H9 (cell line): Measurements from ENCODE around the gene DLST. TPM values are rescaled to one million over a fixed set of nuclear protein-coding genes. Genes with fewer than 3 reads are reported as not detected.

Source experiments
- DNase-seq: peaks from one replicate; pipeline ENCODE4 v3.0.0-alpha.2; 2017
- H2AFZ ChIP-seq: one replicate; pipeline ENCODE4 v1.6.1; 2013; ENCODE audit warnings: mild to moderate bottlenecking, low read length, control low read depth, moderate library complexity
- H2AK5ac ChIP-seq: 2 replicates; pipeline ENCODE4 v1.6.1; 2013; ENCODE audit warnings: low read length, control low read depth, mixed read lengths; ENCODE audit not compliant: insufficient read length
- H2BK120ac ChIP-seq: one replicate; pipeline ENCODE4 v1.6.1; 2013; ENCODE audit warnings: low read depth, mild to moderate bottlenecking, low read length, control low read depth, inconsistent platforms; ENCODE audit not compliant: poor library complexity, severe bottlenecking
- H2BK12ac ChIP-seq: 2 replicates; pipeline ENCODE4 v1.6.1; 2013; ENCODE audit warnings: low read length, control low read depth, mixed read lengths, low read depth; ENCODE audit not compliant: insufficient read length
- H2BK15ac ChIP-seq: 2 replicates; pipeline ENCODE4 v1.6.1; 2013; ENCODE audit warnings: low read depth, low read length, control low read depth
- H2BK20ac ChIP-seq: one replicate; pipeline ENCODE4 v1.6.1; 2013; ENCODE audit warnings: low read depth, mild to moderate bottlenecking, low read length, control low read depth, inconsistent platforms; ENCODE audit not compliant: poor library complexity, severe bottlenecking
- H2BK5ac ChIP-seq: 2 replicates; pipeline ENCODE4 v1.6.1; 2013; ENCODE audit warnings: low read length, control low read depth, mixed read lengths; ENCODE audit not compliant: insufficient read length
- H3K14ac ChIP-seq: 2 replicates; pipeline ENCODE4 v1.6.1; 2013; ENCODE audit warnings: low read length, control low read depth; ENCODE audit not compliant: insufficient read depth
- H3K18ac ChIP-seq: 2 replicates; pipeline ENCODE4 v1.6.1; 2013; ENCODE audit warnings: low read depth, mild to moderate bottlenecking, mixed read lengths, low read length, control low read depth; ENCODE audit not compliant: insufficient read length
- H3K23ac ChIP-seq: 2 replicates; pipeline ENCODE4 v1.6.1; 2013; ENCODE audit warnings: low read length, control low read depth, mixed read lengths, low read depth; ENCODE audit not compliant: insufficient read length
- H3K23me2 ChIP-seq: 2 replicates; pipeline ENCODE4 v1.6.1; 2013; ENCODE audit warnings: low read depth, mild to moderate bottlenecking, mixed read lengths, low read length, control low read depth; ENCODE audit not compliant: insufficient read length, poor library complexity, severe bottlenecking
- H3K27ac ChIP-seq: 2 replicates; pipeline ENCODE4 v1.5.1; 2013; ENCODE audit warnings: low read length, control low read depth, mixed read lengths, low read depth; ENCODE audit not compliant: insufficient read length
- H3K27me3 ChIP-seq: 2 replicates; pipeline ENCODE4 v1.6.1; 2013; ENCODE audit warnings: low read length, control low read depth, inconsistent platforms; ENCODE audit not compliant: insufficient read depth
- H3K4ac ChIP-seq: 2 replicates; pipeline ENCODE4 v1.6.1; 2013; ENCODE audit warnings: low read depth, mild to moderate bottlenecking, control low read depth, inconsistent platforms, low read length, moderate library complexity
- H3K4me1 ChIP-seq: 2 replicates; pipeline ENCODE4 v1.6.1; 2013; ENCODE audit warnings: low read length, control low read depth, inconsistent platforms; ENCODE audit not compliant: insufficient read depth
- H3K4me2 ChIP-seq: 2 replicates; pipeline ENCODE4 v1.6.1; 2013; ENCODE audit warnings: low read length, control low read depth, mixed read lengths; ENCODE audit not compliant: insufficient read length, insufficient read depth
- H3K56ac ChIP-seq: 2 replicates; pipeline ENCODE4 v1.6.1; 2013; ENCODE audit warnings: low read depth, mild to moderate bottlenecking, mixed read lengths, low read length, control low read depth; ENCODE audit not compliant: insufficient read length
- H3K79me1 ChIP-seq: 2 replicates; pipeline ENCODE4 v1.6.1; 2013; ENCODE audit warnings: low read depth, mild to moderate bottlenecking, moderate library complexity, low read length, control low read depth, inconsistent platforms; ENCODE audit not compliant: insufficient read depth, poor library complexity, severe bottlenecking
- H3K79me2 ChIP-seq: 2 replicates; pipeline ENCODE4 v1.6.1; 2013; ENCODE audit warnings: low read length, control low read depth, inconsistent platforms; ENCODE audit not compliant: insufficient read depth
- H3K9ac ChIP-seq: 2 replicates; pipeline ENCODE4 v1.6.1; 2013; ENCODE audit warnings: low read length, control low read depth, mixed read lengths; ENCODE audit not compliant: insufficient read length; ENCODE audit errors: extremely low read depth
- H3K9me3 ChIP-seq: one replicate; pipeline ENCODE4 v1.6.1; 2013; ENCODE audit warnings: low read depth, low read length, inconsistent platforms; ENCODE audit not compliant: control insufficient read depth
- H3T11ph ChIP-seq: one replicate; pipeline ENCODE4 v1.6.1; 2013; ENCODE audit warnings: mild to moderate bottlenecking, low read length, control low read depth, inconsistent platforms
- H4K20me1 ChIP-seq: one replicate; pipeline ENCODE4 v1.6.1; 2013; ENCODE audit not compliant: control insufficient read depth, insufficient read length, insufficient read depth
- H4K5ac ChIP-seq: 2 replicates; pipeline ENCODE4 v1.6.1; 2013; ENCODE audit warnings: low read depth, mild to moderate bottlenecking, mixed read lengths, low read length, control low read depth; ENCODE audit not compliant: insufficient read length
- H4K8ac ChIP-seq: replicated peaks from 2 replicates; pipeline ENCODE4 v1.6.1; 2013; ENCODE audit warnings: low read length, control low read depth, mixed read lengths, low read depth; ENCODE audit not compliant: insufficient read length
- H4K91ac ChIP-seq: 2 replicates; pipeline ENCODE4 v1.6.1; 2013; ENCODE audit warnings: low read depth, mild to moderate bottlenecking, moderate library complexity, mixed read lengths, low read length, control low read depth; ENCODE audit not compliant: insufficient read length
- H3K27ac Mint-ChIP-seq, 3 experiments: 2 replicates in 2 of 3; 3 replicates in 1 of 3; pipeline ENCODE4 v1.8.0; 2020 to 2021; ENCODE audit warnings: mixed read lengths in 3 of 3, mild to moderate bottlenecking in 1 of 3, moderate library complexity in 1 of 3
- H3K27me3 Mint-ChIP-seq: 2 replicates; pipeline ENCODE4 v1.8.0; 2021; ENCODE audit warnings: low read depth, mild to moderate bottlenecking, moderate library complexity, mixed read lengths
- H3K36me3 Mint-ChIP-seq, 3 experiments: 2 replicates in 2 of 3; 3 replicates in 1 of 3; pipeline ENCODE4 v1.8.0; 2020 to 2021; ENCODE audit warnings: low read depth in 3 of 3, mixed read lengths in 3 of 3; ENCODE audit not compliant: insufficient read depth in 1 of 3
- H3K4me1 Mint-ChIP-seq, 2 experiments: 2 replicates each; pipeline ENCODE4 v1.8.0; 2020; ENCODE audit warnings: mixed read lengths in 2 of 2
- H3K4me3 Mint-ChIP-seq, 2 experiments: 2 replicates in 1 of 2; 3 replicates in 1 of 2; pipeline ENCODE4 v1.8.0; 2020 to 2021; ENCODE audit warnings: mild to moderate bottlenecking in 2 of 2, mixed read lengths in 2 of 2, moderate library complexity in 1 of 2
- H3K9me3 Mint-ChIP-seq, 2 experiments: 2 replicates in 1 of 2; 3 replicates in 1 of 2; pipeline ENCODE4 v1.8.0; 2020; ENCODE audit warnings: mild to moderate bottlenecking in 2 of 2, mixed read lengths in 2 of 2, moderate library complexity in 1 of 2
- CTCF ChIP-seq: fragments of 200-600 bp; sonication (generic); conservative IDR thresholded peaks from 3 replicates; pipeline ENCODE4 v1.8.0; 2021; ENCODE audit warnings: antibody characterized with exemption, mild to moderate bottlenecking
- WGBS: extraction: QIAGEN DNeasy Blood & Tissue Kit; methylation state at CpG from one replicate; pipeline ENCODE4 v1.1.7; 2013; ENCODE audit warnings: missing lambda C conversion rate, low lambda C conversion rate, mixed read lengths; ENCODE audit not compliant: insufficient read length; ENCODE audit errors: extremely low coverage; 5-methylcytosine and 5-hydroxymethylcytosine counted together
- total RNA-seq: library from RNA; stranded (reverse); gene quantifications from 2 replicates; pipeline ENCODE4 v1.2.1, GENCODE V29; 2021

The DLST gene
- total RNA-seq, 1 experiment from 2014 or later, result 116 TPM

GRCh38 chr14:74841230-74842207, 40.2 kb upstream of the DLST start:
- H3K4me3 Mint-ChIP-seq, result no peak overlapping the region

More at GRCh38 chr14:74841230-74842207, 40.2 kb upstream of the DLST start:
- H2BK20ac ChIP-seq, result no peak overlapping the region
- H4K8ac ChIP-seq, result no peak overlapping the region
- no peak overlapping the region for H3K27ac ChIP-seq
- no peak overlapping the region for H3K56ac ChIP-seq
- H4K5ac ChIP-seq, result no peak overlapping the region
- no peak for DNase-seq
- H3K4me1 ChIP-seq, result no peaks in the 10 kb centered on the region
- H3K4me2 ChIP-seq, result no peak overlapping the region
- H3K27me3 Mint-ChIP-seq, result no peaks in the 10 kb centered on the region
- no peaks in the 10 kb centered on the region for H3K9me3 ChIP-seq
- no peak overlapping the region for H2AFZ ChIP-seq
- H3K9me3 Mint-ChIP-seq, result no peaks in the 10 kb centered on the region
- H2BK12ac ChIP-seq, result no peak overlapping the region
- peaks cover 0 to 7% (median 2%) of the 10 kb centered on the region in 3 experiments; a peak in 5 of 7 replicates for H3K36me3 Mint-ChIP-seq
- no peak overlapping the region for H3T11ph ChIP-seq
- H2BK120ac ChIP-seq, result no peak overlapping the region
- no peak overlapping the region for H3K18ac ChIP-seq
- H2AK5ac ChIP-seq, result no peak overlapping the region
- no peak overlapping the region for H4K91ac ChIP-seq
- no peak overlapping the region; a peak in 2 of 7 replicates for H3K27ac Mint-ChIP-seq
- no peak overlapping the region for H3K14ac ChIP-seq
- H3K23ac ChIP-seq, result no peak overlapping the region
- no peak overlapping the region for H2BK15ac ChIP-seq
- no peaks in the 10 kb centered on the region for H3K27me3 ChIP-seq
- no peak overlapping the region for H3K4ac ChIP-seq
- no peaks in the 10 kb centered on the region for H3K79me1 ChIP-seq
- H4K20me1 ChIP-seq, result no peaks in the 10 kb centered on the region
- peaks cover 0 to 2% of the 10 kb centered on the region in 2 experiments; a peak in 1 of 4 replicates for H3K4me1 Mint-ChIP-seq
- H3K9ac ChIP-seq, result no peak overlapping the region
- no peak for TF ChIP-seq CTCF
- H3K23me2 ChIP-seq, result no peaks in the 10 kb centered on the region
- no peak overlapping the region for H2BK5ac ChIP-seq
- no peaks in the 10 kb centered on the region for H3K79me2 ChIP-seq
- no CpG with 5 or more reads among the region's 4 CpGs for WGBS
